Karpas-422 (cell line): ENCODE measurements around the gene GPR85. TPM values are rescaled to one million over a fixed set of nuclear protein-coding genes. Genes with fewer than 3 reads are reported as not detected.

Experiments
- DNase-seq: peaks from one replicate; pipeline ENCODE4 v3.0.0-alpha.2; 2015
- H2AFZ ChIP-seq: fragments of 200-600 bp; sonication (generic); 2 replicates; pipeline ENCODE4 v1.6.1; 2014; ENCODE audit warnings: antibody characterized with exemption, low read length, mixed read lengths
- H3K27ac ChIP-seq: fragments of 200-600 bp; sonication (generic); 2 replicates; pipeline ENCODE4 v1.5.1; 2014; ENCODE audit warnings: mild to moderate bottlenecking, low read length, moderate library complexity
- H3K27me3 ChIP-seq: fragments of 200-600 bp; sonication (generic); 2 replicates; pipeline ENCODE4 v1.6.1; 2014; ENCODE audit warnings: low read length, mixed read lengths
- H3K36me3 ChIP-seq: fragments of 200-600 bp; sonication (generic); 2 replicates; pipeline ENCODE4 v1.6.1; 2014; ENCODE audit warnings: low read length, mixed read lengths; ENCODE audit not compliant: insufficient read depth
- H3K4me1 ChIP-seq: fragments of 200-600 bp; sonication (generic); 2 replicates; pipeline ENCODE4 v1.6.1; 2014; ENCODE audit warnings: mild to moderate bottlenecking, low read length, mixed read lengths
- H3K4me2 ChIP-seq: fragments of 200-600 bp; sonication (generic); 2 replicates; pipeline ENCODE4 v1.6.1; 2014; ENCODE audit warnings: low read length, low read depth, mild to moderate bottlenecking; ENCODE audit not compliant: poor library complexity, severe bottlenecking
- H3K4me3 ChIP-seq: fragments of 200-600 bp; sonication (generic); 2 replicates; pipeline ENCODE4 v1.5.1; 2014; ENCODE audit warnings: mild to moderate bottlenecking, antibody characterized with exemption, low read length, mixed read lengths
- H3K79me2 ChIP-seq: fragments of 200-600 bp; sonication (generic); 2 replicates; pipeline ENCODE4 v1.6.1; 2014; ENCODE audit warnings: mild to moderate bottlenecking, low read length, mixed read lengths
- H3K9ac ChIP-seq: fragments of 200-600 bp; sonication (generic); 2 replicates; pipeline ENCODE4 v1.6.0; 2014; ENCODE audit warnings: low read length
- H3K9me2 ChIP-seq: fragments of 200-600 bp; sonication (generic), shearing (Covaris generic); replicated peaks from 2 replicates; pipeline ENCODE4 v1.6.0; 2014; ENCODE audit warnings: mild to moderate bottlenecking, low read length, moderate library complexity; ENCODE audit not compliant: insufficient read depth
- H3K9me3 ChIP-seq: fragments of 300-700, 200-600 bp; sonication (generic); 2 replicates; pipeline ENCODE4 v1.6.1; 2014; ENCODE audit warnings: low read length, mixed read lengths
- H4K20me1 ChIP-seq: fragments of 200-600 bp; sonication (generic); 2 replicates; pipeline ENCODE4 v1.6.1; 2014; ENCODE audit warnings: mild to moderate bottlenecking, antibody characterized with exemption, low read length, low read depth; ENCODE audit not compliant: insufficient read depth
- total RNA-seq: library from RNA; depleted of rRNA; stranded (reverse); fragments of >200 nt; shearing (Covaris generic); gene quantifications from 2 replicates; pipeline ENCODE4 v1.2.3, GENCODE V29; 2014; ENCODE audit warnings: low replicate concordance; rRNA removed

The GPR85 gene
- total RNA-seq: 0.07 TPM in 1 of 2 replicates, not detected in the other

DNA sequence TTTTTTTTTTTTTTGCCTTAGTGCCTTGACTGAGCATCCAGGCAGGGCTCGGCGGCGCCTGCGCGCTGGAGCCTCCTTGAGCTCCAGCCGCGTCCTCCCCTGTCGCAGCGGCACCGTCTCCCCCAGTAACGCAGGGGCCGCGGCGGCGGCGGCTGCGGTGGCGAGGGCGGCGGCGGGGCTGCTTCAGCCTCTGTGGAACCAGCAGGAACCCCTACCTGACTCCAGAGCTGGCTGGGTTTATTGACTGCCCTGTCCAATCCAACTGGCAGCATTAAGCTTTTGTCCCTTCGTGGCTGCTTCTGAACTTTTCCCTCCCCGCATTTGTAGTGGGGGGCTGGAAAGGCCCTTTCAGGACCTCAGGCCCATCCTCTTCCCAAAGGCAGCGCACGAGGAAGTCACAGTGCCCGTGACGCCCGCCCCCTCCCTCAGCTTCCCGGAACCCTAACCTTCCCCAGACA, at the start of gene GPR85:
Gene GPR85, minus strand, starts transcription at position 397 of the 458 bp plus-strand sequence. CDS start 2,106 bp downstream, outside the sequence.
- Histone ChIP-seq H3K9me2 (no peaks in the 10 kb centered on the region), H3K79me2 (no peaks in the 10 kb centered on the region), H3K9me3 (no peaks in the 10 kb centered on the region), H3K27ac (no peak within 1 kb of the TSS), H3K27me3 (no peaks in the 10 kb centered on the region), H3K9ac (no peak within 1 kb of the TSS), H3K4me2 (no peak within 1 kb of the TSS), H2AFZ (no peak within 1 kb of the TSS), H3K4me1 (peaks cover 5% of the 10 kb centered on the region; the same call in 1 of the 2 replicates), H3K4me3 (no peak within 1 kb of the TSS), H3K36me3 (no peaks in the 10 kb centered on the region), H4K20me1 (no peaks in the 10 kb centered on the region)
- DNase-seq: no peak

DNA sequence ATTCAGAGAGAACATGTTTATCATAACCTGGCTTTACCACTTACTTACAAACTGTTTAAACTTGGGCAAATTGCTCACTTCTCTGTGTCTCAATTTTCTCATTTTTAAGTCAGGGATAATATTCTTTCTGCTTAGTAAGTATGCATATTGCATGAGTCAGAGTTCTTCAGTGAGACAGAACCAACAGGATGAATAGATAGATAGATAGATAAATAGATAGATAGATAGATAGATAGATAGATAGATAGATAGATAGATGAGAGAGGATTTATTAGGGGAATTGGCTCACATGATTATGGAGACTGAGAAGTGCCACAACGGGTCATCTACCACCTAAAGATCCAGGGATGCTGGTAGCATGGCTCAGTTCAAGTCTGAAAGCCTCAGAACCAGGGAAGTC, 47.4 kb upstream of the GPR85 start:
- no peaks in the 10 kb centered on the region for H3K9me3 ChIP-seq
- no peak for DNase-seq
- H3K36me3 ChIP-seq: no peaks in the 10 kb centered on the region

GRCh38 chr7:113131367-113131766, 44.7 kb upstream of the GPR85 start:
- Histone ChIP-seq H4K20me1 (no peaks in the 10 kb centered on the region), H2AFZ (no peak overlapping the region), H3K4me1 (peaks cover 11% of the 10 kb centered on the region), H3K79me2 (no peaks in the 10 kb centered on the region), H3K4me3 (no peak overlapping the region), H3K27ac (no peak overlapping the region), H3K36me3 (no peaks in the 10 kb centered on the region), H3K9me2 (no peaks in the 10 kb centered on the region), H3K4me2 (no peak overlapping the region), H3K9me3 (no peaks in the 10 kb centered on the region), H3K27me3 (no peaks in the 10 kb centered on the region), H3K9ac (no peak overlapping the region)
- no peak for DNase-seq

More for the DNA sequence above, 47.4 kb upstream of the GPR85 start:
- H3K9me2 ChIP-seq: no peaks in the 10 kb centered on the region
- H3K4me1 ChIP-seq: peaks cover 9% of the 10 kb centered on the region
- no peak overlapping the region for H3K4me3 ChIP-seq
- H4K20me1 ChIP-seq: no peaks in the 10 kb centered on the region
- H3K4me2 ChIP-seq: no peak overlapping the region
- H2AFZ ChIP-seq: no peak overlapping the region
- no peak overlapping the region for H3K9ac ChIP-seq
- no peaks in the 10 kb centered on the region for H3K27me3 ChIP-seq
- no peak overlapping the region for H3K27ac ChIP-seq
- H3K79me2 ChIP-seq: no peaks in the 10 kb centered on the region

- Histone ChIP-seq H3K27ac (no peak overlapping the region), H3K36me3 (no peaks in the 10 kb centered on the region), H3K79me2 (no peaks in the 10 kb centered on the region), H3K4me3 (no peak overlapping the region), H3K4me2 (no peak overlapping the region), H3K9me2 (0 out of 2 replicates have a peak, but pooled peaks cover 3% of the 10 kb centered on the region), H2AFZ (no peak overlapping the region), H3K9me3 (no peaks in the 10 kb centered on the region), H3K27me3 (no peaks in the 10 kb centered on the region), H3K4me1 (peaks cover 22% of the 10 kb centered on the region), H3K9ac (no peak overlapping the region), H4K20me1 (no peaks in the 10 kb centered on the region)
- DNase-seq: no peak
Measured at GRCh38 chr7:113128031-113128430, 41.4 kb upstream of the GPR85 start.

GRCh38 chr7:113125728-113126127, 39.1 kb upstream of the GPR85 start:
- no peak overlapping the region for H2AFZ ChIP-seq
- no peak overlapping the region for H3K9ac ChIP-seq
- H3K4me3 ChIP-seq: no peak overlapping the region
- no peaks in the 10 kb centered on the region for H3K27me3 ChIP-seq
- no peak for DNase-seq
- no peaks in the 10 kb centered on the region for H3K36me3 ChIP-seq
- H3K4me1 ChIP-seq: peaks cover 45% of the 10 kb centered on the region
- no peak overlapping the region for H3K27ac ChIP-seq
- no peaks in the 10 kb centered on the region for H3K79me2 ChIP-seq
- no peaks in the 10 kb centered on the region for H3K9me3 ChIP-seq
- H3K4me2 ChIP-seq: no peak overlapping the region
- H3K9me2 ChIP-seq: 0 out of 2 replicates have a peak, but pooled peaks cover 3% of the 10 kb centered on the region
- no peaks in the 10 kb centered on the region for H4K20me1 ChIP-seq

- H3K79me2 ChIP-seq: no peaks in the 10 kb centered on the region
- peak overlapping the region; percentile 63 for H3K9ac ChIP-seq
- peak overlapping the region; percentile 97 for H3K27ac ChIP-seq
- peak overlapping the region; percentile 85 for H2AFZ ChIP-seq
- DNase-seq: peak; percentile 91
- H3K4me1 ChIP-seq: peaks cover 61% of the 10 kb centered on the region
- H3K9me3 ChIP-seq: no peaks in the 10 kb centered on the region
- H3K36me3 ChIP-seq: no peaks in the 10 kb centered on the region
- no peaks in the 10 kb centered on the region for H4K20me1 ChIP-seq
- H3K27me3 ChIP-seq: no peaks in the 10 kb centered on the region
- peak overlapping the region; percentile 45 for H3K4me3 ChIP-seq
- H3K4me2 ChIP-seq: peak overlapping the region; percentile 76
- H3K9me2 ChIP-seq: 0 out of 2 replicates have a peak, but pooled peaks cover 3% of the 10 kb centered on the region
Measured at GRCh38 chr7:113122744-113123143, 36.1 kb upstream of the GPR85 start.

DNA sequence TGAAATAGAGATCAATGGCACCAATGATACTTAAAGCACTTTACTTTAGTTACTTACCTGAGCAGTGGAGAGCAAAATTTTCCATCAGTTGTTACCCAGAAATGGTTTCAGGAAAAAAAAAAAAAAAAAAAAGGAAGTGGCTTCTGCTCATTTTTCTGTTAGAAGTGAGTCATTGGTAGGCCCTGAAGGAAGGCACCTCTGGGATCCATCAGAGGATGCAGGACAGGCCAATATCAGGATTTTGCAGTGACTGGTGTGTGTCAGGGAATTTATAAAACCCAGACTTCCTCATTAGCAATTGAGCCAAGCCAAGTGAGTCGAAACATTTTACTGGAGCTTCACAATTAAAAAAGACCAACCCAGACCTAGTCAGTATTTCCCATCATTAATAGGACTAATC, 34.0 kb upstream of the GPR85 start:
- H3K27ac ChIP-seq: peak overlapping the region; percentile 97
- H3K4me1 ChIP-seq: peaks cover 64% of the 10 kb centered on the region
- H3K9ac ChIP-seq: no peak overlapping the region; the same call in 1 of the 2 replicates
- peak overlapping the region; percentile 76 for H3K4me2 ChIP-seq
- DNase-seq: peak; percentile 48
- 0 out of 2 replicates have a peak, but pooled peaks cover 3% of the 10 kb centered on the region for H3K9me2 ChIP-seq
- H3K4me3 ChIP-seq: no peak overlapping the region
- no peaks in the 10 kb centered on the region for H4K20me1 ChIP-seq
- H3K79me2 ChIP-seq: 0 out of 2 replicates have a peak, but pooled peaks cover 2% of the 10 kb centered on the region
- peak overlapping the region; percentile 38 for H2AFZ ChIP-seq
- H3K27me3 ChIP-seq: no peaks in the 10 kb centered on the region
- H3K9me3 ChIP-seq: no peaks in the 10 kb centered on the region
- no peaks in the 10 kb centered on the region for H3K36me3 ChIP-seq

DNA sequence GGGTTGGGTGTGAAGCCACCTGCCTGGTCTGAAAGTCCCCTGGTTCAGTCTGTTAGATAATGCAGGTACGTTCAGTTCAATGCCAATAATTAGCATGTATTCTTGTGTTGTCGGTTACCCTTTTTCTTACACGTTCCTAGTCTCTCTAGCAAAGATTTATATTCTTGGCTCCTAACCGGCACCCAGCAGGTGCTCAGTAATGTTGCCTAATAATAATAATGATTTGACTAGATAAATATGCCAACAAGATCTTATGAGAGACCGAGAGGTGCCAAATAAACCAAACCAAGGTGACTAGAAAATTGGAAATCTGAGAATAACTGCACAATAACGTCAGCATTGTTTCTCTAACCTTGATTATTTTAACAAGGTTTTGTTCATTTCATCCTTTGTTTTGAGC, 32.8 kb upstream of the GPR85 start:
- H4K20me1 ChIP-seq: no peaks in the 10 kb centered on the region
- peak overlapping the region; percentile 31; the same call in 1 of the 2 replicates for H2AFZ ChIP-seq
- no peaks in the 10 kb centered on the region for H3K9me2 ChIP-seq
- H3K79me2 ChIP-seq: 0 out of 2 replicates have a peak, but pooled peaks cover 2% of the 10 kb centered on the region
- H3K27me3 ChIP-seq: no peaks in the 10 kb centered on the region
- H3K4me3 ChIP-seq: no peak overlapping the region
- H3K36me3 ChIP-seq: no peaks in the 10 kb centered on the region
- DNase-seq: no peak
- H3K27ac ChIP-seq: peak overlapping the region; percentile 97
- H3K4me2 ChIP-seq: peak overlapping the region; percentile 88
- no peak overlapping the region for H3K9ac ChIP-seq
- no peaks in the 10 kb centered on the region for H3K9me3 ChIP-seq
- H3K4me1 ChIP-seq: peaks cover 64% of the 10 kb centered on the region
